Measurements from ENCODE around the gene LCE4A.
"Not testable (repeated sequence)": the region's sequence is repeated elsewhere in the genome, so short reads cannot be mapped to it uniquely, and the experiment has no call there.

DNA sequence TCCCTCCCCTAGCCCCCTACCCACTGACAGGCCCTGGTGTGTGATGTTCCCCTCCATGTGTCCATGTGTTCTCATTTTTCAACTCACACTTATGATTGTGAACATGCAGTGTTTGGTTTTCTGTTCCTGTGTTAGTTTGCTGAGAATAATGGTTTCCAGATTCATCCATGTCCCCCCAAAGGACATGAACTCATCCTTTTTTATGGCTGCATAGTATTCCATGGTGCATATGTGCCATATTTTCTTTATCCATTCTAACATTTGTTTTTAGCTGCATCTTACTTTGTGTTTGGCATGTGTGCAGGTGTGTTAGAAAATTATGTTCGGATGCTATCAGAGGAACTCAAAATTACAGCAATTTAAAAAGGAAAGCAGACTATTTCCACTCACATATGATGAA is 41.8 kb upstream of the LCE4A start:
- TF ChIP-seq, protein P1, sequence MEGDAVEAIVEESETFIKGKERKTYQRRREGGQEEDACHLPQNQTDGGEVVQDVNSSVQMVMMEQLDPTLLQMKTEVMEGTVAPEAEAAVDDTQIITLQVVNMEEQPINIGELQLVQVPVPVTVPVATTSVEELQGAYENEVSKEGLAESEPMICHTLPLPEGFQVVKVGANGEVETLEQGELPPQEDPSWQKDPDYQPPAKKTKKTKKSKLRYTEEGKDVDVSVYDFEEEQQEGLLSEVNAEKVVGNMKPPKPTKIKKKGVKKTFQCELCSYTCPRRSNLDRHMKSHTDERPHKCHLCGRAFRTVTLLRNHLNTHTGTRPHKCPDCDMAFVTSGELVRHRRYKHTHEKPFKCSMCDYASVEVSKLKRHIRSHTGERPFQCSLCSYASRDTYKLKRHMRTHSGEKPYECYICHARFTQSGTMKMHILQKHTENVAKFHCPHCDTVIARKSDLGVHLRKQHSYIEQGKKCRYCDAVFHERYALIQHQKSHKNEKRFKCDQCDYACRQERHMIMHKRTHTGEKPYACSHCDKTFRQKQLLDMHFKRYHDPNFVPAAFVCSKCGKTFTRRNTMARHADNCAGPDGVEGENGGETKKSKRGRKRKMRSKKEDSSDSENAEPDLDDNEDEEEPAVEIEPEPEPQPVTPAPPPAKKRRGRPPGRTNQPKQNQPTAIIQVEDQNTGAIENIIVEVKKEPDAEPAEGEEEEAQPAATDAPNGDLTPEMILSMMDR (IDR thresholded peaks at IDR 0.05 in 4 of 5, conservative IDR thresholded peaks at IDR 0.05 in 1 of 5) = not testable (repeated sequence)
- not testable (repeated sequence) for TF ChIP-seq POLR2A (IDR thresholded peaks at IDR 0.05)
